HG03280 (cell line): ENCODE data around the gene SORCS2.

ENCODE experiments used
- ATAC-seq: cut with Tn5 transposase; IDR thresholded peaks from one replicate; pipeline ENCODE4 v1.9.1; 2021; ENCODE audit warnings: mild to moderate bottlenecking, moderate library complexity; ENCODE audit not compliant: unreplicated experiment

The SORCS2 gene

GRCh38 chr4:7763788-7764187 lies 571.5 kb downstream of the SORCS2 start:
- no peak for ATAC-seq

- no peak for ATAC-seq
These were observed 572.1 kb downstream of the SORCS2 start for GRCh38 chr4:7764466-7764865.

DNA sequence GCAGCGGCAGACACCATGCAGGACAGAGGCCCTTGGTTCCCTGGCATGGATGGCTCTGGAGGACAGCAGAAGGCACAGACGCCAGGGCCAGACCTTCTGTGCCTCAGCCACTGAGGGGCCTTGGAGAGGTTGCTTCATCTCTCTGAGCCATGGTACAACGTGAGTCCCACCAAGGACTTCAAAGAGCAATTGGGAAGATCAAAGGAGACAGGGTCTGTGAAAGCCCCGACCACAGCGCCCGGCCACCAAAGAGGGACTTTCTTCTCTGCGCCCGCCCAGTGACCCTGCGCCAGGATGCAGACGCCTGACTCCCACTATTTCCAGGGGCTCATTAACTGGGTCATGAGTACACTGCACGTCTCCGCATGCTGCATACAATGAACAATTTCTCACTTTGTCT lies 573.3 kb downstream of the SORCS2 start:
- no peak for ATAC-seq

DNA sequence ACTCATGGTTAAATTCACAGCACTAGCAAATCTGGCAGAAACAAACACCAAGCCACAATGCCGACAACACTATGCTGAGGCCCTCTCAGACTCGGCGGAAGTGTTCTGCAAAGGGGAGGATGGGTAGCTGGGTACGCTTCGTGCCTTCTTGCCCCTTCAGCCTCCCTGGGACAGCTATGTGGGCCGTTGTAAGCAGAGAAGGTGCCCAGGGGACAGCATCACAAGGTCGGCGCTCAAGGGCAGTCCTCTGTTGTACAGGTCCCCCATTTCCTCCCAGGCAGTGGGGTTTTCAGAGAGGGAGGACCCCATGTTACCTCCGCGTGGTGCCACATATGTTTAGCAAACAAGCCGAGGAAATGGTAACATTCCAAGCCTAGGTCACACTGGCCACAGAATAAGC lies 573.7 kb downstream of the SORCS2 start:
- ATAC-seq = no peak

- no peak for ATAC-seq
These were observed 574.5 kb downstream of the SORCS2 start for GRCh38 chr4:7766661-7767345.

- no peak for ATAC-seq
These were observed 575.2 kb downstream of the SORCS2 start for GRCh38 chr4:7767526-7767925.

DNA sequence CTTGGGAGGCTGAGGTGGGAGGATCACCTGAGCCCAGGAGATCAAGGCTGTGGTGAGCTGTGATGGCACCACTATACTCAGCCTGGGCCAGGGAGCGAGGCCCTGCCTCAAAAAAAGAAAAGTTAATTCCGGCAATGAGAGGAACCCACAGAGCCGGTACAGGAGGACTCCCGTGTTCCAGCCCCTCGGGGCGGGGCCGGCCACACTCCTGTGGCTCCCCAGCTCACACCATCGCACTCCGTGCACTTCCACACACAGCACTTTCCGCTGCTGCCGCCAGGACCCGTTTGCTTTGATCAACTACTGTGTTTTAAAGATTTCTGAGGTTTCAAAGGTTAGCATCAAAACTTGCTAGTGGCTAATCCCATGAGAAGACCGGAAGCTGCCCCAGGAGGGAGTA lies 575.6 kb downstream of the SORCS2 start:
- no peak for ATAC-seq

GRCh38 chr4:7768736-7769135 lies 576.4 kb downstream of the SORCS2 start:
- no peak for ATAC-seq

GRCh38 chr4:7769396-7770223 lies 577.3 kb downstream of the SORCS2 start:
- ATAC-seq = no peak

- ATAC-seq = no peak
These were observed 578.1 kb downstream of the SORCS2 start for GRCh38 chr4:7770224-7771050.

GRCh38 chr4:7771056-7771455 lies 578.7 kb downstream of the SORCS2 start:
- no peak for ATAC-seq

DNA sequence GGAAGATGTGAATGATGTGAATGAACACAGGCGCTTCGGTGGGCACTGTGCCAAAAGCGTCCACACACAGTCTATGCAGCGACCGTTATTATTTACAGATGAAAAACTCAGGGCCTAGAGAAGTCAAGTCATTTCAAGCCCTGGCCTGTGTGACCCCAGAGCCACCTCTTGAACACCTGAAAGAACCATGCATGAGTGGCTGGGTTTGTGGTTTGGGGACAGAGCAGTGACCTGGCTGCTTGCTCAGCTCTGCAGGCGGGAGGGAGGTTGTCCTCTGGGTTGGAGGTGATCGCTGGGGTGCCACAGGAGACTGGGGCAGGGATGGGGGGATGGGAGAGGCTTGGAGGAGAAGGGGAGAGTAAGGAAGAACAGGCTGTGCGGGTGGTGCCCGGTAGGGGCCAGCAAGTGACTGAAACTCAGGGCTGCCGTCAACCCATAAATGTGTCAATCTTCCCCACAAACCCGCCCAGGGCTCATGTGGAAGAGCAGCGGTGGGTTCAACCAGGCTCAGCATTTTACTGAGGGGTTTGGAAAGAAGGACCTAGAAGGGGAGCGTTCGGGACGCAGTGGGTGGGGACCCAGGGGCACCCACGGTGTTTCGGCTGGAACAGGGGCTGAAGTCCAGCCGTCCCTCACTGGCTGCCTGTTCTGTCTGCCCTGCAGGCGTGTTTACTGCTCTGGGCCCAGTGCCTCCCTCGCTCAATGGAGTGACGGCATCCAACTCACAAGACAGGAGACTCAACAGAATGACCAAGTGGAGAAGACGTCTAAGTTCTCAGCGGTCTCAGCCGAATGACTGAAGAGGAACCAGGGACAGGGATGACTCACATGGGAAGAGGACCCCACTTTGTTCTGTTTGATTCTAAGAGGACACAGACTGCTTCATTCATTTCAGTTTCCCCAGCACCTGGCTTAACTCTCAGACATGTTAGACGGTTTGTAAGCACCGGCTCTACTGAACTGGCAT lies 579.5 kb downstream of the SORCS2 start:
- peak; percentile 91 for ATAC-seq

- no peak for ATAC-seq
These were observed 580.5 kb downstream of the SORCS2 start for GRCh38 chr4:7772711-7773385.

GRCh38 chr4:7773401-7774180 lies 581.3 kb downstream of the SORCS2 start:
- ATAC-seq = no peak

DNA sequence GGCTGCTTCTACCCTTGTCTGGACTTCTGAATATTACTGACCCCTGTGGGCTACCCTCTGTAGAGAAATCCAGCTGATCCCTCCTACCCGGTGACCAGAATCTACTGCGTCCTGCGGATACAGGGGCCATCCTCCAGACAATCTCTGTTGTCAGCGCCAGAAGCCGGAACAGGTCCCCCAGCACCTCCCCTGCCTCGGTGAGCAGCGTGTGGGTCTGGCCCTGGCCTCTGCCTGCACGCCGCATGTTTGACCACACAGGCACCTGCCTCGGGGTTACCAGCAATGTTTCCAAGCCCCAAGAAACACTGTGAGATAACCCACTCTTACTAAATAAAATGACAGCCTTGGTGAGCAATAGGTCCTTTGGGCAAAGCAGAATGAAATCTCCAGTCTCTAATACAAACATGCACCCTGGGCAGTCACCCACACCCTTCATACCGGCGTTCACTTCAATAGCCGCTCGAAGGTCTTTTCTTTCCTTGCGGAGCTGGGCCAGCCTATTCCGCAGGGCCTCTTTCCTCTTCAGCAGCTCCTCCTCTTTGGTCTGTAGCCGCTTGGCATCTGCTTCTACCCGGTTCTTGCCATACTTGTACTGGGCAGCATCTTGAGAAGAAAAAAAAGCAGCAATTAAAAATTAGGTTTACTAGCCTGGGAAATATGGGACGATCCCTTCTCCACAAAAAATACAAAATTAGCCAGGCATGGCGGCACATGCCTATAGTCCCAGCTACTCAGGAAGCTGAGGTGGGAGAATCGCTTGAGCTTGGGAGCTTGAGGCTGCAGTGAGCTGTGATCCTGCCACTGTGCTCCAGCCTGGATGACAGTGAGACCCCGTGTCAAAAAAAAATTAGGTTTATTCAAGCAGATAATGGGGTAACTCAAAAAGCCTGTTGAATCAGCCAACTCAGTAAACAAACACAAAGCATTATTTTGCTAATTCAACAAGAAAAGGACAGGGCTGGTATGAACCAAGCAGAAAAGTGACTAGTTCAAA lies 582.3 kb downstream of the SORCS2 start:
- no peak for ATAC-seq

DNA sequence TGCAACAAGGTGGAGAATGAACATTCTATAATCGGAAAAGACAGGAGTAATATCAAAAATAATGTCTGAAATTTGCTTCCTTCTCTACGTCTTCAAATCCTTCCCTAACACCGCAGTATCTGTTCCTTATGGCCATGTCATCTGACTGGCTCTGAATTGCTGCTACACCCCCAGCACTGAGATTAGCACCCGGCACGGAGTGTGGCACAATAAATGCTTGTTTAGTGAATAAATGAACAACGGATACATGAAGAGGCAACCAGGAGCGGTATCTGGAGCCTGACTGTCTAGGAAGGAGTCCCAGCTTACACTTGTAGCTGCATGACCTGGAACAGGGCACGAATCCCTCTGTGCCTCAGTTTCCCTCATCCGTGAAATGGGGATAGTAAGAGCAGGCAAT lies 583.1 kb downstream of the SORCS2 start:
- no peak for ATAC-seq

DNA sequence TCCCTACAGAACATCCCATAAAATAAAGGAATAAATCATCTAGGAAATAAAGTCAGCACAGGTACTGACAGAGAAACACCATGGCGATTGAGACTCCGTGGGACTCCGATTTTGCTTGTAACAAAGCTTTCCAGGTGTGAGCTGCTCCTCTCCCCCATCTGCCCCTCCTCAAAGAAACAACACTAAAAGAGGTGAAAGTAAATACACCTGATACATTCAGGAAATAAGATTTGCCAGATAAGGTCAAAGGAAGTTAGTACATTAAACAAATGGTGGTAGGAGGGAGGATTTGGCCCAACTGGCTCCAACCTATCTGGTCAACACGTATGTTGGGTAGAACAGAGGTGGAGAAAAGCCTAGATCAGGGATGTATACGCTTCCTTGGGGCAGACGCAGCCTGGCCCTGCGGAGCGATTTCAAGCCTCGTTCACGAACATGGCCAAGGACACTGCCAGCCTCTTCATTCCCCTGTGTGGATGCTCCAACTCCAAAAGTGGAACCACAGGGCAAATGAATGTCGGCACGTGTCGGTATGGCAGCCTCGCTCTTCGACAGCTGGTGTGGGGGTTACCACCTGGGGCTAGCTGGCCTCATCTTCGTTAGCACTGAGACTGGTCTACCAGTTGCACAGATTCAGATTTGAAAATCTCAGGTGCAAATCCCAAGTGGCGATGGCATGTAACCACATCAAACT lies 584.8 kb downstream of the SORCS2 start:
- ATAC-seq = no peak
